ENCODE results near the gene PMM1. TPM values are rescaled to one million over a fixed set of nuclear protein-coding genes. Genes with fewer than 3 reads are reported as not detected.
"Not testable (repeated sequence)": the region's sequence is repeated elsewhere in the genome, so short reads cannot be mapped to it uniquely, and the experiment has no call there.

Gene PMM1
- total RNA-seq = 10 to 100 TPM; 55.5 to 88.1 (median 83.5) TPM

- TF ChIP-seq, protein P1, sequence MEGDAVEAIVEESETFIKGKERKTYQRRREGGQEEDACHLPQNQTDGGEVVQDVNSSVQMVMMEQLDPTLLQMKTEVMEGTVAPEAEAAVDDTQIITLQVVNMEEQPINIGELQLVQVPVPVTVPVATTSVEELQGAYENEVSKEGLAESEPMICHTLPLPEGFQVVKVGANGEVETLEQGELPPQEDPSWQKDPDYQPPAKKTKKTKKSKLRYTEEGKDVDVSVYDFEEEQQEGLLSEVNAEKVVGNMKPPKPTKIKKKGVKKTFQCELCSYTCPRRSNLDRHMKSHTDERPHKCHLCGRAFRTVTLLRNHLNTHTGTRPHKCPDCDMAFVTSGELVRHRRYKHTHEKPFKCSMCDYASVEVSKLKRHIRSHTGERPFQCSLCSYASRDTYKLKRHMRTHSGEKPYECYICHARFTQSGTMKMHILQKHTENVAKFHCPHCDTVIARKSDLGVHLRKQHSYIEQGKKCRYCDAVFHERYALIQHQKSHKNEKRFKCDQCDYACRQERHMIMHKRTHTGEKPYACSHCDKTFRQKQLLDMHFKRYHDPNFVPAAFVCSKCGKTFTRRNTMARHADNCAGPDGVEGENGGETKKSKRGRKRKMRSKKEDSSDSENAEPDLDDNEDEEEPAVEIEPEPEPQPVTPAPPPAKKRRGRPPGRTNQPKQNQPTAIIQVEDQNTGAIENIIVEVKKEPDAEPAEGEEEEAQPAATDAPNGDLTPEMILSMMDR (IDR thresholded peaks at IDR 0.05) = peak in 1 of 5 experiments; percentile 25
- TF ChIP-seq EP300 (IDR thresholded peaks at IDR 0.05) = peak; percentile 76 to 97
- peak; percentile 74 to 88 for TF ChIP-seq POLR2A (IDR thresholded peaks at IDR 0.05)
- Histone ChIP-seq H3K9me3 (no peaks in the 10 kb centered on the region), H3K36me3 (peaks cover 0 to 15% (median 0%) of the 10 kb centered on the region in 3 donors), H3K27ac (peak within 1 kb of the TSS; percentile 59 to 91 (median 86)), H3K27me3 (no peaks in the 10 kb centered on the region), H3K4me1 (peaks cover 0 to 18% (median 15%) of the 10 kb centered on the region in 4 donors), H3K4me3 (peak within 1 kb of the TSS; percentile 65 to 92 (median 78))
- DNase-seq (ENCODE audit: low spot score in 2 of 2) = peak; percentile 100
- 0 to 1% methylated on average over 31 to 32 of the region's 61 CpGs for WGBS, 2 donors
Measured at GRCh38 chr22:41589391-41590241, at the start of gene PMM1. Gene PMM1, minus strand, starts transcription at chr22:41589840. Its CDS starts 35 bp downstream, at chr22:41589805.

- Histone ChIP-seq H3K9me3 (no peaks in the 10 kb centered on the region), H3K4me3 (no peak overlapping the region), H3K36me3 (peaks cover 0 to 100% (median 24%) of the 10 kb centered on the region in 3 donors), H3K27me3 (no peaks in the 10 kb centered on the region), H3K27ac (no peak overlapping the region), H3K4me1 (no peaks in the 10 kb centered on the region)
- TF ChIP-seq POLR2A (IDR thresholded peaks at IDR 0.05) = no peak
- TF ChIP-seq, protein P1 (IDR thresholded peaks at IDR 0.05) = no peak
- TF ChIP-seq EP300 (IDR thresholded peaks at IDR 0.05) = no peak
- WGBS, 2 donors = 91 to 92% methylated on average over 5 of the region's 5 CpGs
- DNase-seq (ENCODE audit: low spot score in 2 of 2) = no peak
Measured at GRCh38 chr22:41638748-41639147, 49.1 kb upstream of the PMM1 start.

- Histone ChIP-seq H3K4me3 (no peak overlapping the region), H3K27me3 (no peaks in the 10 kb centered on the region), H3K4me1 (no peaks in the 10 kb centered on the region), H3K36me3 (peaks cover 0 to 100% (median 24%) of the 10 kb centered on the region in 3 donors), H3K9me3 (no peaks in the 10 kb centered on the region), H3K27ac (no peak overlapping the region)
- WGBS, 2 donors = 93 to 97% methylated on average over 5 of the region's 5 CpGs
- DNase-seq (ENCODE audit: low spot score in 2 of 2) = no peak
- TF ChIP-seq POLR2A (IDR thresholded peaks at IDR 0.05) (no peak), EP300 (IDR thresholded peaks at IDR 0.05) (no peak)
- TF ChIP-seq, protein P1 (IDR thresholded peaks at IDR 0.05) = no peak
Measured at GRCh38 chr22:41638124-41638523, 48.5 kb upstream of the PMM1 start.

DNA sequence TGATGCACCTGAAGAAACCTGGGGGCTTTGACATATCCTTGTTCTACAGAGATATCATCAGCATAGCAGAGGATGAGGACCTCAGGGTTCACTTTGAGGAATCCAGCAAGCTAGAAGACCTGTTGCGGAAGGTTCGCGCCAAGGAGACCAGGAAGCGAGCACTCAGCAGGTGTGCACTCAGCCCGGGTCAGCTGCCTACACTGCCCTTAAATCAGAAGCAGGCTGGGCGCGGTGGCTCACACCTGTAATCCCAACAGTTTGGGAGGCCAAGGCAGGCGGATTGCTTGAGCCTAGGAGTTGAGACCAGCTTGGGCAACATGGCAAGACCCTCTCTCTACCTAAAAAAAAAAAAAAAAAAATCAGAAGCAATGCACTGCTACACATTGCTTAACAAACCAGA, 48.0 kb upstream of the PMM1 start:
- DNase-seq (ENCODE audit: low spot score in 2 of 2); H3K9me3 ChIP-seq; H3K27me3 ChIP-seq; H3K4me1 ChIP-seq; H3K4me3 ChIP-seq; H3K27ac ChIP-seq: not testable (repeated sequence)
- 98% methylated on average over 8 of the region's 8 CpGs for WGBS, 2 donors
- H3K36me3 ChIP-seq = peaks cover 0 to 100% (median 24%) of the 10 kb centered on the region in 3 donors

- no peak for DNase-seq (ENCODE audit: low spot score in 2 of 2)
- H3K9me3 ChIP-seq = no peaks in the 10 kb centered on the region
- no peaks in the 10 kb centered on the region for H3K4me1 ChIP-seq
- 73 to 74% methylated on average over 7 of the region's 7 CpGs for WGBS, 2 donors
- H3K36me3 ChIP-seq = peaks cover 0 to 100% (median 16%) of the 10 kb centered on the region in 3 donors
- H3K27me3 ChIP-seq = no peaks in the 10 kb centered on the region
- H3K4me3 ChIP-seq = no peak overlapping the region
- TF ChIP-seq, protein P1 (IDR thresholded peaks at IDR 0.05) = no peak
- TF ChIP-seq POLR2A (IDR thresholded peaks at IDR 0.05) (no peak), EP300 (IDR thresholded peaks at IDR 0.05) (no peak)
- H3K27ac ChIP-seq = no peak overlapping the region
Measured at GRCh38 chr22:41636467-41636866, 46.8 kb upstream of the PMM1 start.

DNA sequence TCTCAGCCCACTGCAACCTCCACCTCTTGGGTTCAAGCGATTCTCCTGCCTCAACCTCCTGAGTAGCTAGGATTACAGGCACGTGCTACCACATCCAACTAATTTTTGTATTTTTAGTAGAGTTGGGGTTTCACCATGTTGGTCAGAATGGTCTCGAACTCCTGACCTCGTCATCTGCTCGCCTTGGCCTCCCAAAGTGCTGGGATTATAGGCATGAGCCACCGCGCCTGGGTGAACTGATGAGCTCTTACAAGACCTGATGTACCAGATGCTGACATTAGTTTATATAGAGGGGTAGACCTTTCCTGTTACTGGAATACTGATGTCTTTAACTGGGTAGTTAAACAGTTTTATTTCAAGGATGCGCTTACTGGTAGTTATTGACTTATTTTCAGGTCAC, 45.0 kb upstream of the PMM1 start:
- H3K9me3 ChIP-seq; H3K4me1 ChIP-seq; H3K4me3 ChIP-seq; H3K27me3 ChIP-seq; DNase-seq (ENCODE audit: low spot score in 2 of 2); H3K27ac ChIP-seq: not testable (repeated sequence)
- H3K36me3 ChIP-seq = peaks cover 0 to 98% (median 16%) of the 10 kb centered on the region in 3 donors
- 94 to 96% methylated on average over 8 of the region's 8 CpGs for WGBS, 2 donors

- H3K27ac ChIP-seq; H3K9me3 ChIP-seq; H3K4me3 ChIP-seq; DNase-seq (ENCODE audit: low spot score in 2 of 2); H3K4me1 ChIP-seq; H3K27me3 ChIP-seq: not testable (repeated sequence)
- H3K36me3 ChIP-seq = peaks cover 0 to 98% (median 10%) of the 10 kb centered on the region in 3 donors
- 96 to 98% methylated on average over 13 to 15 of the region's 23 CpGs for WGBS, 2 donors
Measured at GRCh38 chr22:41631615-41632014, 42.0 kb upstream of the PMM1 start.

DNA sequence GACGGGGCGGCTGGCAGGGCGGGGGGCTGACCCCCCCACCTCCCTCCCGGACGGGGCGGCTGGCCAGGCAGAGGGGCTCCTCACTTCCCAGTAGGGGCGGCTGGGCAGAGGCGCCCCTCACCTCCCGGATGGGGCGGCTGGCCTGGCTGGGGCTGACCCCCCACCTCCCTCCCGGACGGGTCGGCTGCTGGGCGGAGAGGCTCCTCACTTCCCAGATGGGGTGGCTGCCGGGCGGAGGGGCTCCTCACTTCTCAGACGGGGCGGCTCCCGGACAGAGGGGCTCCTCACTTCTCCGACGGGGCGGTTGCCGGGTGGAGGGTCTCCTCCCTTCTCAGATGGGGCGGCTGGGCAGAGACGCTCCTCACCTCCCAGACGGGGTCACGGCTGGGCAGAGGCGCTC, 41.5 kb upstream of the PMM1 start:
- H3K27me3 ChIP-seq; H3K4me3 ChIP-seq; H3K27ac ChIP-seq; DNase-seq (ENCODE audit: low spot score in 2 of 2); H3K4me1 ChIP-seq; H3K9me3 ChIP-seq: not testable (repeated sequence)
- peaks cover 0 to 98% (median 13%) of the 10 kb centered on the region in 3 donors for H3K36me3 ChIP-seq
- WGBS, 2 donors = 94% methylated on average over 6 of the region's 28 CpGs; no CpG with 5 or more reads in 1 of the 2 donors
